ENCODE measurements around the gene CNPPD1. TPM values are rescaled to one million over a fixed set of nuclear protein-coding genes. Genes with fewer than 3 reads are reported as not detected.

Gene CNPPD1
- total RNA-seq, 1 donor from 2014 or later = 61.5 TPM

- peaks cover 2% of the 10 kb centered on the region for H3K9me3 Mint-ChIP-seq (ENCODE audit: unreplicated experiment)
- H3K27me3 Mint-ChIP-seq (ENCODE audit: unreplicated experiment) = no peaks in the 10 kb centered on the region
- TF ChIP-seq CTCF (IDR thresholded peaks at IDR 0.05; ENCODE audit: partially characterized antibody, unreplicated experiment) = no peak
- H3K4me3 Mint-ChIP-seq (ENCODE audit: unreplicated experiment) = no peak overlapping the region
- peaks cover 4% of the 10 kb centered on the region for H3K4me1 Mint-ChIP-seq (ENCODE audit: low read depth, unreplicated experiment)
- no peak for DNase-seq
- no peaks in the 10 kb centered on the region for H3K36me3 Mint-ChIP-seq (ENCODE audit: unreplicated experiment)
- no peak overlapping the region for H3K27ac Mint-ChIP-seq (ENCODE audit: unreplicated experiment)
These were observed 45.4 kb downstream of the CNPPD1 start for GRCh38 chr2:219131327-219131726.

GRCh38 chr2:219129589-219129988, 47.1 kb downstream of the CNPPD1 start:
- DNase-seq = no peak
- peaks cover 2% of the 10 kb centered on the region for H3K9me3 Mint-ChIP-seq (ENCODE audit: unreplicated experiment)
- no peak overlapping the region for H3K27ac Mint-ChIP-seq (ENCODE audit: unreplicated experiment)
- H3K36me3 Mint-ChIP-seq (ENCODE audit: unreplicated experiment) = no peaks in the 10 kb centered on the region
- no peak for TF ChIP-seq CTCF (IDR thresholded peaks at IDR 0.05; ENCODE audit: partially characterized antibody, unreplicated experiment)
- no peak overlapping the region for H3K4me3 Mint-ChIP-seq (ENCODE audit: unreplicated experiment)
- H3K27me3 Mint-ChIP-seq (ENCODE audit: unreplicated experiment) = no peaks in the 10 kb centered on the region
- H3K4me1 Mint-ChIP-seq (ENCODE audit: low read depth, unreplicated experiment) = peaks cover 4% of the 10 kb centered on the region

GRCh38 chr2:219128396-219128795, 48.3 kb downstream of the CNPPD1 start:
- peaks cover 4% of the 10 kb centered on the region for H3K4me1 Mint-ChIP-seq (ENCODE audit: low read depth, unreplicated experiment)
- H3K36me3 Mint-ChIP-seq (ENCODE audit: unreplicated experiment) = no peaks in the 10 kb centered on the region
- no peaks in the 10 kb centered on the region for H3K27me3 Mint-ChIP-seq (ENCODE audit: unreplicated experiment)
- no peak for TF ChIP-seq CTCF (IDR thresholded peaks at IDR 0.05; ENCODE audit: partially characterized antibody, unreplicated experiment)
- H3K27ac Mint-ChIP-seq (ENCODE audit: unreplicated experiment) = no peak overlapping the region
- DNase-seq = no peak
- no peak overlapping the region for H3K4me3 Mint-ChIP-seq (ENCODE audit: unreplicated experiment)
- H3K9me3 Mint-ChIP-seq (ENCODE audit: unreplicated experiment) = peaks cover 2% of the 10 kb centered on the region

GRCh38 chr2:219127037-219127635, 49.6 kb downstream of the CNPPD1 start:
- Mint-ChIP-seq H3K27ac (ENCODE audit: unreplicated experiment) (no peak overlapping the region), H3K36me3 (ENCODE audit: unreplicated experiment) (no peaks in the 10 kb centered on the region), H3K27me3 (ENCODE audit: unreplicated experiment) (no peaks in the 10 kb centered on the region), H3K4me1 (ENCODE audit: low read depth, unreplicated experiment) (peaks cover 14% of the 10 kb centered on the region), H3K9me3 (ENCODE audit: unreplicated experiment) (peaks cover 2% of the 10 kb centered on the region), H3K4me3 (ENCODE audit: unreplicated experiment) (no peak overlapping the region)
- no peak for DNase-seq
- no peak for TF ChIP-seq CTCF (IDR thresholded peaks at IDR 0.05; ENCODE audit: partially characterized antibody, unreplicated experiment)

- Mint-ChIP-seq H3K9me3 (ENCODE audit: unreplicated experiment) (peaks cover 2% of the 10 kb centered on the region), H3K4me3 (ENCODE audit: unreplicated experiment) (no peak overlapping the region), H3K36me3 (ENCODE audit: unreplicated experiment) (no peaks in the 10 kb centered on the region), H3K27ac (ENCODE audit: unreplicated experiment) (no peak overlapping the region), H3K4me1 (ENCODE audit: low read depth, unreplicated experiment) (peaks cover 15% of the 10 kb centered on the region), H3K27me3 (ENCODE audit: unreplicated experiment) (no peaks in the 10 kb centered on the region)
- no peak for DNase-seq
- no peak for TF ChIP-seq CTCF (IDR thresholded peaks at IDR 0.05; ENCODE audit: partially characterized antibody, unreplicated experiment)
These were observed 50.2 kb downstream of the CNPPD1 start for GRCh38 chr2:219126555-219126954.
